ENCODE data around the gene EHD2. TPM values are rescaled to one million over a fixed set of nuclear protein-coding genes. Genes with fewer than 3 reads are reported as not detected.

Gene EHD2
- total and polyA plus RNA-seq, 2 donors from 2014 or later: 19.4 to 105 TPM

GRCh38 chr19:47790398-47790814 lies 77.2 kb downstream of the EHD2 start:
- H3K27me3 ChIP-seq (ENCODE audit: control insufficient read depth, insufficient read depth, low read length): no peaks in the 10 kb centered on the region
- H3K27ac ChIP-seq (ENCODE audit: low read depth in 2 of 2, low read length in 2 of 2): no peak overlapping the region
- no peak overlapping the region for H3K4me3 ChIP-seq (ENCODE audit: low read length in 3 of 3)
- no peaks in the 10 kb centered on the region for H3K9me3 ChIP-seq (ENCODE audit: control insufficient read depth in 2 of 3, insufficient read depth in 1 of 3, low read length in 3 of 3)
- H3K36me3 ChIP-seq (ENCODE audit: control insufficient read depth in 2 of 3, insufficient read depth in 3 of 3, low read length in 3 of 3): peaks cover 0 to 5% (median 0%) of the 10 kb centered on the region in 3 donors
- peak; percentile 63 for TF ChIP-seq CTCF (IDR thresholded peaks at IDR 0.05; ENCODE audit: borderline replicate concordance, extremely low read depth, insufficient read depth)
- FAIRE-seq (no peak), DNase-seq (peak; percentile 63 to 88 (median 79))
- intact Hi-C loops (cut with DNase I): no loop called here
- H3K9ac ChIP-seq (ENCODE audit: low read length in 3 of 3): no peak overlapping the region
- H3K4me1 ChIP-seq (ENCODE audit: control insufficient read depth in 2 of 3, insufficient read depth in 2 of 3, low read depth in 1 of 3, low read length in 3 of 3): no peaks in the 10 kb centered on the region

- Histone ChIP-seq H3K9ac (ENCODE audit: low read length in 3 of 3) (no peak overlapping the region), H3K36me3 (ENCODE audit: control insufficient read depth in 2 of 3, insufficient read depth in 3 of 3, low read length in 3 of 3) (no peaks in the 10 kb centered on the region), H3K4me3 (ENCODE audit: low read length in 3 of 3) (no peak overlapping the region), H3K9me3 (ENCODE audit: control insufficient read depth in 2 of 3, insufficient read depth in 1 of 3, low read length in 3 of 3) (no peaks in the 10 kb centered on the region), H3K27ac (ENCODE audit: low read depth in 2 of 2, low read length in 2 of 2) (no peak overlapping the region), H3K27me3 (ENCODE audit: control insufficient read depth, insufficient read depth, low read length) (no peaks in the 10 kb centered on the region), H3K4me1 (ENCODE audit: control insufficient read depth in 2 of 3, insufficient read depth in 2 of 3, low read depth in 1 of 3, low read length in 3 of 3) (no peaks in the 10 kb centered on the region)
- TF ChIP-seq CTCF (IDR thresholded peaks at IDR 0.05; ENCODE audit: borderline replicate concordance, extremely low read depth, insufficient read depth): no peak
- no peak for DNase-seq
- no peak for FAIRE-seq
- intact Hi-C loops (cut with DNase I): no loop called here
Observed at GRCh38 chr19:47792616-47793015, 79.4 kb downstream of the EHD2 start.

Other genes with a start within 250 kb of the EHD2 start
- 0.94 TPM for gene SLC8A2, start 241.5 kb upstream of the EHD2 start, total RNA-seq
- not detected for gene SLC8A2, start 241.5 kb upstream of the EHD2 start, polyA plus RNA-seq (ENCODE audit: insufficient read depth, low read depth, low replicate concordance)
- gene KPTN, start 229.2 kb upstream of the EHD2 start, total RNA-seq: 7.4 TPM
- gene KPTN, start 229.2 kb upstream of the EHD2 start, polyA plus RNA-seq (ENCODE audit: insufficient read depth, low read depth, low replicate concordance): 25.5 TPM
- 136 TPM for gene NAPA, start 198.4 kb upstream of the EHD2 start, total RNA-seq
- gene NAPA, start 198.4 kb upstream of the EHD2 start, polyA plus RNA-seq (ENCODE audit: insufficient read depth, low read depth, low replicate concordance): 213 TPM
- gene ZNF541, start 140.3 kb upstream of the EHD2 start, total RNA-seq: 0.69 TPM
- gene ZNF541, start 140.3 kb upstream of the EHD2 start, polyA plus RNA-seq (ENCODE audit: insufficient read depth, low read depth, low replicate concordance): 0.86 TPM
- 14.7 TPM for gene BICRA, start 104.3 kb upstream of the EHD2 start, total RNA-seq
- gene BICRA, start 104.3 kb upstream of the EHD2 start, polyA plus RNA-seq (ENCODE audit: insufficient read depth, low read depth, low replicate concordance): 3.2 TPM
- 305 TPM for gene NOP53, start 32.1 kb downstream of the EHD2 start, total RNA-seq
- 258 TPM for gene NOP53, start 32.1 kb downstream of the EHD2 start, polyA plus RNA-seq (ENCODE audit: insufficient read depth, low read depth, low replicate concordance)
- gene SELENOW, start 65.3 kb downstream of the EHD2 start, total RNA-seq: 254 TPM
- 530 TPM for gene SELENOW, start 65.3 kb downstream of the EHD2 start, polyA plus RNA-seq (ENCODE audit: insufficient read depth, low read depth, low replicate concordance)
- gene TPRX1, start 91.1 kb downstream of the EHD2 start, total RNA-seq: not detected
- gene TPRX1, start 91.1 kb downstream of the EHD2 start, polyA plus RNA-seq (ENCODE audit: insufficient read depth, low read depth, low replicate concordance): not detected
- not detected for gene CRX, start 108.5 kb downstream of the EHD2 start, total RNA-seq
- not detected for gene CRX, start 108.5 kb downstream of the EHD2 start, polyA plus RNA-seq (ENCODE audit: insufficient read depth, low read depth, low replicate concordance)
- not detected for gene TPRX2, start 145.8 kb downstream of the EHD2 start, total RNA-seq
- not detected for gene TPRX2, start 145.8 kb downstream of the EHD2 start, polyA plus RNA-seq (ENCODE audit: insufficient read depth, low read depth, low replicate concordance)
- gene SULT2A1, start 172.9 kb downstream of the EHD2 start, total RNA-seq: not detected
- not detected for gene SULT2A1, start 172.9 kb downstream of the EHD2 start, polyA plus RNA-seq (ENCODE audit: insufficient read depth, low read depth, low replicate concordance)

All from kidney (tissue), 14 donors.